Spleen (tissue), 7 donors: ENCODE data around the gene GRM1.

Experiments
- POLR2A ChIP-seq, 3 donors: fragments of 450-650 bp; IDR thresholded peaks; one replicate each; pipeline ENCODE4 v1.5.1; 2017; ENCODE audit warnings: antibody characterized with exemption in 3 of 3, mild to moderate bottlenecking in 1 of 3
- POLR2AphosphoS5 ChIP-seq, 3 donors: sonication (generic); formaldehyde crosslinking; IDR thresholded peaks; one replicate each; pipeline ENCODE4 v1.5.1; 2017; ENCODE audit warnings: antibody characterized with exemption in 3 of 3
- TF ChIP-seq, protein P1 (sequence below), 11 experiments: fragments of 200-600 bp in 7 of 11; fragments of 450-650 bp in 4 of 11; sonication (generic) in 4 of 11; IDR thresholded peaks in 8 of 11; conservative IDR thresholded peaks in 3 of 11; 1 replicate in 7 of 11; 2 replicates in 4 of 11; pipeline versions ENCODE4 v1.4.0 to v1.8.0; 2016 to 2021; ENCODE audit warnings: antibody characterized with exemption in 11 of 11, inconsistent platforms in 4 of 11, mild to moderate bottlenecking in 1 of 11
- donor health status: DM: no; HTN: no; CAD: no; lungs with moderate emphysema.
- donor health status: DM: no; HTN: no; CAD: no.
- donor health status: DM: no; HTN: no; CAD: no.

DNA sequence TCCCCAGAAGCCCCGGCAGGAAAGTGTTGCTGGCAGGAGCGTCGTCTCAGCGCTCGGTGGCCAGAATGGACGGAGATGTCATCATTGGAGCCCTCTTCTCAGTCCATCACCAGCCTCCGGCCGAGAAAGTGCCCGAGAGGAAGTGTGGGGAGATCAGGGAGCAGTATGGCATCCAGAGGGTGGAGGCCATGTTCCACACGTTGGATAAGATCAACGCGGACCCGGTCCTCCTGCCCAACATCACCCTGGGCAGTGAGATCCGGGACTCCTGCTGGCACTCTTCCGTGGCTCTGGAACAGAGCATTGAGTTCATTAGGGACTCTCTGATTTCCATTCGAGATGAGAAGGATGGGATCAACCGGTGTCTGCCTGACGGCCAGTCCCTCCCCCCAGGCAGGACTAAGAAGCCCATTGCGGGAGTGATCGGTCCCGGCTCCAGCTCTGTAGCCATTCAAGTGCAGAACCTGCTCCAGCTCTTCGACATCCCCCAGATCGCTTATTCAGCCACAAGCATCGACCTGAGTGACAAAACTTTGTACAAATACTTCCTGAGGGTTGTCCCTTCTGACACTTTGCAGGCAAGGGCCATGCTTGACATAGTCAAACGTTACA is 817 bp downstream of the GRM1 start:
- TF ChIP-seq, protein P1, sequence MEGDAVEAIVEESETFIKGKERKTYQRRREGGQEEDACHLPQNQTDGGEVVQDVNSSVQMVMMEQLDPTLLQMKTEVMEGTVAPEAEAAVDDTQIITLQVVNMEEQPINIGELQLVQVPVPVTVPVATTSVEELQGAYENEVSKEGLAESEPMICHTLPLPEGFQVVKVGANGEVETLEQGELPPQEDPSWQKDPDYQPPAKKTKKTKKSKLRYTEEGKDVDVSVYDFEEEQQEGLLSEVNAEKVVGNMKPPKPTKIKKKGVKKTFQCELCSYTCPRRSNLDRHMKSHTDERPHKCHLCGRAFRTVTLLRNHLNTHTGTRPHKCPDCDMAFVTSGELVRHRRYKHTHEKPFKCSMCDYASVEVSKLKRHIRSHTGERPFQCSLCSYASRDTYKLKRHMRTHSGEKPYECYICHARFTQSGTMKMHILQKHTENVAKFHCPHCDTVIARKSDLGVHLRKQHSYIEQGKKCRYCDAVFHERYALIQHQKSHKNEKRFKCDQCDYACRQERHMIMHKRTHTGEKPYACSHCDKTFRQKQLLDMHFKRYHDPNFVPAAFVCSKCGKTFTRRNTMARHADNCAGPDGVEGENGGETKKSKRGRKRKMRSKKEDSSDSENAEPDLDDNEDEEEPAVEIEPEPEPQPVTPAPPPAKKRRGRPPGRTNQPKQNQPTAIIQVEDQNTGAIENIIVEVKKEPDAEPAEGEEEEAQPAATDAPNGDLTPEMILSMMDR (IDR thresholded peaks at IDR 0.05 in 8 of 11, conservative IDR thresholded peaks at IDR 0.05 in 3 of 11): no peak
- no peak for TF ChIP-seq POLR2A (IDR thresholded peaks at IDR 0.05)
- TF ChIP-seq POLR2AphosphoS5 (IDR thresholded peaks at IDR 0.05): no peak
